Subcutaneous adipose tissue (tissue), 4 donors: ENCODE results near the gene NOX4. TPM values are rescaled to one million over a fixed set of nuclear protein-coding genes. Genes with fewer than 3 reads are reported as not detected.

ENCODE experiments used
- CTCF ChIP-seq: fragments of 450-650 bp; IDR thresholded peaks from one replicate; pipeline ENCODE4 v1.5.1; 2016; ENCODE audit warnings: low read depth, mild to moderate bottlenecking, control low read depth, antibody characterized with exemption, moderate library complexity
- total RNA-seq, 4 donors: library from RNA; depleted of rRNA; stranded (reverse); fragments of >200 nt; gene quantifications; one replicate each; pipeline ENCODE4 v1.1.0, GENCODE V29; 2016

Gene NOX4
- total RNA-seq, 4 donors from 2014 or later = 25.2 to 44.5 (median 28.5) TPM

GRCh38 chr11:89443361-89444322 lies 47.5 kb downstream of the NOX4 start:
- TF ChIP-seq CTCF = no peak

GRCh38 chr11:89442801-89443200 lies 48.4 kb downstream of the NOX4 start:
- TF ChIP-seq CTCF = no peak

- TF ChIP-seq CTCF = no peak
Measured at GRCh38 chr11:89441606-89442005, 49.6 kb downstream of the NOX4 start.

- no peak for TF ChIP-seq CTCF
Measured at GRCh38 chr11:89437317-89437716, 53.9 kb downstream of the NOX4 start.

GRCh38 chr11:89436071-89436470 lies 55.1 kb downstream of the NOX4 start:
- no peak for TF ChIP-seq CTCF

- TF ChIP-seq CTCF = no peak
Measured at GRCh38 chr11:89433278-89433677, 57.9 kb downstream of the NOX4 start.

- no peak for TF ChIP-seq CTCF
Measured at GRCh38 chr11:89421718-89422117, 69.5 kb downstream of the NOX4 start.
